KG1 (cell line): Measurements from ENCODE around the gene BRAT1.

Experiments
- DNase-seq: peaks from one replicate; lab custom pipeline; 2025; lab: John Stamatoyannopoulos, UW

BRAT1 gene

GRCh38 chr7:2495418-2496299, 59.7 kb downstream of the BRAT1 start:
- DNase-seq: no peak

GRCh38 chr7:2494191-2495130, 60.9 kb downstream of the BRAT1 start:
- DNase-seq: no peak

- no peak for DNase-seq
Observed at GRCh38 chr7:2493205-2494164, 61.8 kb downstream of the BRAT1 start.

- DNase-seq: no peak
Observed at GRCh38 chr7:2492038-2492437, 63.3 kb downstream of the BRAT1 start.

- DNase-seq: no peak
Observed at GRCh38 chr7:2490181-2490651, 65.1 kb downstream of the BRAT1 start.

- DNase-seq: no peak
Observed at GRCh38 chr7:2488681-2489080, 66.6 kb downstream of the BRAT1 start.

GRCh38 chr7:2488272-2488645, 67.1 kb downstream of the BRAT1 start:
- no peak for DNase-seq
